SK-N-SH treated with all-trans-retinoic acid at 6 μM for 48 hours (cell line): Measurements from ENCODE around the gene ASNSD1.

ENCODE experiments used
- OSR1 ChIP-seq: fragments of 250-450 bp; sonication (Bioruptor Pico); IDR thresholded peaks from 2 replicates; pipeline ENCODE4 v1.8.0; 2022; ENCODE audit warnings: moderate library complexity, mild to moderate bottlenecking, inconsistent platforms
- ZFP3 ChIP-seq: fragments of 250-450 bp; sonication (Bioruptor Pico); IDR thresholded peaks from 2 replicates; pipeline ENCODE4 v1.5.0; 2020; ENCODE audit warnings: mild to moderate bottlenecking, moderate library complexity
- TF ChIP-seq, protein P1 (sequence below): fragments of 250-450 bp; sonication (Bioruptor Pico); IDR thresholded peaks from 2 replicates; pipeline ENCODE4 v1.5.0; 2020; ENCODE audit warnings: mild to moderate bottlenecking, moderate library complexity
- TF ChIP-seq, protein P2 (sequence below): fragments of 250-450 bp; sonication (Bioruptor Pico); IDR thresholded peaks from 2 replicates; pipeline ENCODE4 v1.8.0; 2020; ENCODE audit warnings: mild to moderate bottlenecking, moderate library complexity, borderline replicate concordance
- TF ChIP-seq, protein P3 (sequence below): fragments of 250-450 bp; sonication (Bioruptor Pico); IDR thresholded peaks from 2 replicates; pipeline ENCODE4 v1.5.1; 2020; ENCODE audit warnings: low read depth, mild to moderate bottlenecking, moderate library complexity

DNA sequence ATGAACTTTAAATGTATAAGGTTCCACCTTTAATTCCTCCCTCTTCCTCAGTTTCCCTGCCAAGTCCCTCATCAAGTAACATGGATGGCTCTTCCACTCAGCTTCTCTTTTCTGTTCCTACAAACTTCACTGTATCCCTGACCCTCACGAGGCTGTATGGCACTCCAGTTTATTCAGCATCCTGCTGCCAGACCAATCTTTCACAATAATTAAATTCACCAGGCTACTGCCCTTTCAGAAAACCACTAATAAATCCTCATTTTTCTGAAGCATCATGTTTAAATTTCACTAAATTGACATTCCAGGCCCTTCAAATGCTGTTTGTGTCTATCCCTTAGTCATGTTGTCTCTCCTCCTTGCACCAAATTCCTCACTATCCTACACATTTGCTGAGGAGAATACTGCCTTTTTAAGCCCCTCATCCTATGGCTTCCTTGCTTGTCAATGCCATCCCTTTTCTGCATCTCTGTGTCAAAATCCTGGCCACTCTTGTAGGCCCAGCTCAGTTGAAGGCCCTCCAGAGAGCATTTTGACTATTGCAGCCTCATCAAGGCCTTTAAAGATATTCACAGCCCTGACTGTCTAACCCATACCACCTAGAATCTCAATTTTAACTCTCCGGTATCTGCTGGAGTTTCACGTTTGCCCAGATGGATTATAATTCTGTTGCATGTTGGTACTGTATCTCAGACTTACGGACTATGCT is 22.8 kb upstream of the ASNSD1 start:
- TF ChIP-seq, protein P1, sequence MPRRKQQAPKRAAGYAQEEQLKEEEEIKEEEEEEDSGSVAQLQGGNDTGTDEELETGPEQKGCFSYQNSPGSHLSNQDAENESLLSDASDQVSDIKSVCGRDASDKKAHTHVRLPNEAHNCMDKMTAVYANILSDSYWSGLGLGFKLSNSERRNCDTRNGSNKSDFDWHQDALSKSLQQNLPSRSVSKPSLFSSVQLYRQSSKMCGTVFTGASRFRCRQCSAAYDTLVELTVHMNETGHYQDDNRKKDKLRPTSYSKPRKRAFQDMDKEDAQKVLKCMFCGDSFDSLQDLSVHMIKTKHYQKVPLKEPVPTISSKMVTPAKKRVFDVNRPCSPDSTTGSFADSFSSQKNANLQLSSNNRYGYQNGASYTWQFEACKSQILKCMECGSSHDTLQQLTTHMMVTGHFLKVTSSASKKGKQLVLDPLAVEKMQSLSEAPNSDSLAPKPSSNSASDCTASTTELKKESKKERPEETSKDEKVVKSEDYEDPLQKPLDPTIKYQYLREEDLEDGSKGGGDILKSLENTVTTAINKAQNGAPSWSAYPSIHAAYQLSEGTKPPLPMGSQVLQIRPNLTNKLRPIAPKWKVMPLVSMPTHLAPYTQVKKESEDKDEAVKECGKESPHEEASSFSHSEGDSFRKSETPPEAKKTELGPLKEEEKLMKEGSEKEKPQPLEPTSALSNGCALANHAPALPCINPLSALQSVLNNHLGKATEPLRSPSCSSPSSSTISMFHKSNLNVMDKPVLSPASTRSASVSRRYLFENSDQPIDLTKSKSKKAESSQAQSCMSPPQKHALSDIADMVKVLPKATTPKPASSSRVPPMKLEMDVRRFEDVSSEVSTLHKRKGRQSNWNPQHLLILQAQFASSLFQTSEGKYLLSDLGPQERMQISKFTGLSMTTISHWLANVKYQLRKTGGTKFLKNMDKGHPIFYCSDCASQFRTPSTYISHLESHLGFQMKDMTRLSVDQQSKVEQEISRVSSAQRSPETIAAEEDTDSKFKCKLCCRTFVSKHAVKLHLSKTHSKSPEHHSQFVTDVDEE = no peak
- TF ChIP-seq, protein P2, sequence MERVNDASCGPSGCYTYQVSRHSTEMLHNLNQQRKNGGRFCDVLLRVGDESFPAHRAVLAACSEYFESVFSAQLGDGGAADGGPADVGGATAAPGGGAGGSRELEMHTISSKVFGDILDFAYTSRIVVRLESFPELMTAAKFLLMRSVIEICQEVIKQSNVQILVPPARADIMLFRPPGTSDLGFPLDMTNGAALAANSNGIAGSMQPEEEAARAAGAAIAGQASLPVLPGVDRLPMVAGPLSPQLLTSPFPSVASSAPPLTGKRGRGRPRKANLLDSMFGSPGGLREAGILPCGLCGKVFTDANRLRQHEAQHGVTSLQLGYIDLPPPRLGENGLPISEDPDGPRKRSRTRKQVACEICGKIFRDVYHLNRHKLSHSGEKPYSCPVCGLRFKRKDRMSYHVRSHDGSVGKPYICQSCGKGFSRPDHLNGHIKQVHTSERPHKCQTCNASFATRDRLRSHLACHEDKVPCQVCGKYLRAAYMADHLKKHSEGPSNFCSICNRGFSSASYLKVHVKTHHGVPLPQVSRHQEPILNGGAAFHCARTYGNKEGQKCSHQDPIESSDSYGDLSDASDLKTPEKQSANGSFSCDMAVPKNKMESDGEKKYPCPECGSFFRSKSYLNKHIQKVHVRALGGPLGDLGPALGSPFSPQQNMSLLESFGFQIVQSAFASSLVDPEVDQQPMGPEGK (CRISPR knock-in tag) = no peak
- TF ChIP-seq ZFP3 (no peak), OSR1 (CRISPR knock-in tag) (no peak)
- TF ChIP-seq, protein P3, sequence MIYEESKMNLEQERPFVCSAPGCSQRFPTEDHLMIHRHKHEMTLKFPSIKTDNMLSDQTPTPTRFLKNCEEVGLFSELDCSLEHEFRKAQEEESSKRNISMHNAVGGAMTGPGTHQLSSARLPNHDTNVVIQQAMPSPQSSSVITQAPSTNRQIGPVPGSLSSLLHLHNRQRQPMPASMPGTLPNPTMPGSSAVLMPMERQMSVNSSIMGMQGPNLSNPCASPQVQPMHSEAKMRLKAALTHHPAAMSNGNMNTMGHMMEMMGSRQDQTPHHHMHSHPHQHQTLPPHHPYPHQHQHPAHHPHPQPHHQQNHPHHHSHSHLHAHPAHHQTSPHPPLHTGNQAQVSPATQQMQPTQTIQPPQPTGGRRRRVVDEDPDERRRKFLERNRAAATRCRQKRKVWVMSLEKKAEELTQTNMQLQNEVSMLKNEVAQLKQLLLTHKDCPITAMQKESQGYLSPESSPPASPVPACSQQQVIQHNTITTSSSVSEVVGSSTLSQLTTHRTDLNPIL (CRISPR knock-in tag) = no peak
